GM18520 (cell line): ENCODE results near the gene PRUNE2.
A peak's percentile ranks its signal among the peaks of the same experiment; 100 is the strongest.

ENCODE experiments used
- ATAC-seq: cut with Tn5 transposase; IDR thresholded peaks from one replicate; pipeline ENCODE4 v1.9.1; 2021; ENCODE audit not compliant: unreplicated experiment

The PRUNE2 gene

GRCh38 chr9:76662476-76663281 lies 243.2 kb downstream of the PRUNE2 start:
- no peak for ATAC-seq

- ATAC-seq: peak; percentile 85
Measured at GRCh38 chr9:76658510-76659231, 247.2 kb downstream of the PRUNE2 start.

- no peak for ATAC-seq
Measured at GRCh38 chr9:76657265-76657664, 248.6 kb downstream of the PRUNE2 start.

DNA sequence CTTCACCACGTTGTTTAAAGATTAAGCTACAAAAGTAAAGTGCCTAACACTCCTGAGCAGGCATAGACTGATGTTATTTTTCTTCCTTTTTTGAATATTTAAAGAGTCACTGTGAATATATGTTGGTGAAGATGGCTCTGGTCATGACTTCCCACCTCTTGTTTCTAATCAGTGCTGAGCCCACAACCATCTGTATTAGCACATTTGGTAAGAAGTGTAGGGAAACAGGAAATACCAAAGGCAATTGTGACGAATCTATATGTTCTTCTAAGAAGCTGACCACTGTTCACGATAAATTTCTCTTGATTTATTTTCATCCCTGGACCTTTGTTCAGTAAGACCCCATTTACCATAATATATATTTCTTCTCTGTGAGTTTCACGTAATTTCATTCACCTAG lies 249.9 kb downstream of the PRUNE2 start:
- ATAC-seq: no peak

DNA sequence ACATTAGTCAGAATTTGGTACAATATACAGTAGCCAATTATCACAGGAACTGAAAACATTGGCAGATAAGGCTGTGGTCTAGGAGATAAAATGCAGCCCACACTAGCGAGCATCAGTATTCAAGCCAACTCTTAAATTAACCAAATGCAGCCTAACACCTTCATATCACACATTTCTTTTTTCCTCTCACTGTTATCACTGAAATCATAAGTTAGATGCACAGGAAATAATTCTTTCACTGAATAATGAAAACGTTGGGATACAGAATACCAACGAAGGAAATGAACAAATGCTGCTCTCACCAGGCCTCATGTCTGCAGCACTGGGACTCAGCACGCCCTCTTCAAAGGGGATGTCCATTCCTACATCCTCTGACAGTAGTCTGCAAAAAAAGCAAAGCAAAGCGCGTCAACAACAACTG lies 250.8 kb downstream of the PRUNE2 start:
- no peak for ATAC-seq

- no peak for ATAC-seq
Measured at GRCh38 chr9:76654575-76654974, 251.3 kb downstream of the PRUNE2 start.

DNA sequence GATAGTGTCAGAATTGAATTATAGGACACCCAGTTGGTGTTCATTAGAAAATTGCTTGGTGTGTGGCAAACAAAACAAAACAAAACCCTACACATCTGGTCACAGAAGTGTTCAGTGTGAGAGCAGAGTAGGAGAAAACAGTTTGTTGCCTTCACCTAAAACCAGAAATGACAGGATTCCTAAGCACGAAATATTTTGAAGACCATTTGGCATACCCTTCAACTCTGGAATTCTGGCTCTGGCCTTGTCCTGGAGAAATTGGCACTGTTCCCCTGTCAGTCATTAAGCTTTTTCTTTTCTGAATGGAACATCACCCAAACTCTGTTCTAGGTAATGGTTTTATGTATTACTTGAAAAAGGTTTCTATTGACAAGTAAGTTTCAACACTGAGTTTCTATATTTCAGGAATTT lies 251.9 kb downstream of the PRUNE2 start:
- no peak for ATAC-seq

DNA sequence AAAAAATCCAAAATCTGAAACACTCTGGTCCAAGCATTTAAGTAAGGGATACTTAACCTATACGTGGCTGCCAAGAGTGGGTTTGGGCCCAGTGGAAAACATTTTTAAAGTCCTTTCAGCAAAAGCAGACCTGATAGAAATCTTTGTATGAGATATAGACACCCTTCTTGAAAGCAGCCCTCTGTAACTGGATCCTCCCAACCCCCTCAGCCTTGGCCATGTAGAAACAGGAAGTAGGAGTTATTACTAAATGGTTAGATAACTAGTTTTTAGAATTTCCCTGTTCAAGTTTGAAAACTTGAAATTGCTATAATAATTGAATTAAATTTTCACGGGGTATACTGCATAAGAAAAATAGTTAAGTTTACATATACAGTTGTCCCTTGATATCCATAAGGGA lies 253.0 kb downstream of the PRUNE2 start:
- ATAC-seq: no peak

DNA sequence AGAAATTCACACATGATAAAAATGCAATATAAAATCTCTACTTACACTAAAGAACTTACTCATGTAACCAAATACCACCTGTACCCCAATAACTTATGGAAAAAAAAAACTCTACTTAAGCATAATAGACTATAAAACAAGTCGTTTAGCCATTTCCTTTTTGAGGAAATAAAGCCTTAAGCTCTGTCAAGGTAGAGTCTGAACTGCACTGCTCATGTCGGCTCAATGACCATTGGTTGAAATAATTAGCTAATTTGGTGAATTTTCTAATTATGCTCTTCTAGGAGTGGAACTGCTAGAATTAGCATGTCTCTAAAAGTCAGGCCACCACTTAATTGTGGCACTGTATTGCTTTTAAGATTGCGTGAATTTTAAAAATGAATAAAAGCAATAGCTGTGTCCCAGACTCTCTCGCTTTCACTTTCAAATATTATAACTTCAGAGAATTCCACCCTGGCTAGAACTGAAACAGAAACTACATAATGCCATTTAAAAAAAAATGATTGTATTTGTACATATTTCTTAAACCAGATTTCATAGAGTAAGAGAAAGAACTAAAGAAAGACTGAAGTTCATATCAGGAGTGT lies 254.7 kb downstream of the PRUNE2 start:
- ATAC-seq: no peak

GRCh38 chr9:76650692-76651091 lies 255.2 kb downstream of the PRUNE2 start:
- no peak for ATAC-seq

DNA sequence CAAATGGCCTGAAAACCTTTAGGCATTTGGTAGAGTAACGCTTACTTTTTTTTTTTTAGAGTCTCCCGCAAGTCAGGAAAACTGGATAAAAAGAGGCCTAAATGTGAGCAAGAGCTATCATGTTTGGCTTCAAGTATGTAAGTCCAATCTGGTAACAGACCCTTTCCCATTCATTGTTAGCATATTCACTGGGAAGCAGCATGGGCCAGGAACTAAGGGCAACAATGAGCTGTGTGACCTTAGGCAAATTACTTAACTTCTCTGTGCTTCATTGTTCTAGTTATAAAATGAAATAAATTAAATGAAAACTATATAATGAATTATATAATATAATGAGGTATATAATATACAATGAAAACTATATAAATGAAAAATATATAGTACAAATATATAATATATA lies 256.0 kb downstream of the PRUNE2 start:
- ATAC-seq: no peak

GRCh38 chr9:76646249-76646648 lies 259.7 kb downstream of the PRUNE2 start:
- ATAC-seq: no peak

GRCh38 chr9:76644647-76645250 lies 261.2 kb downstream of the PRUNE2 start:
- no peak for ATAC-seq

DNA sequence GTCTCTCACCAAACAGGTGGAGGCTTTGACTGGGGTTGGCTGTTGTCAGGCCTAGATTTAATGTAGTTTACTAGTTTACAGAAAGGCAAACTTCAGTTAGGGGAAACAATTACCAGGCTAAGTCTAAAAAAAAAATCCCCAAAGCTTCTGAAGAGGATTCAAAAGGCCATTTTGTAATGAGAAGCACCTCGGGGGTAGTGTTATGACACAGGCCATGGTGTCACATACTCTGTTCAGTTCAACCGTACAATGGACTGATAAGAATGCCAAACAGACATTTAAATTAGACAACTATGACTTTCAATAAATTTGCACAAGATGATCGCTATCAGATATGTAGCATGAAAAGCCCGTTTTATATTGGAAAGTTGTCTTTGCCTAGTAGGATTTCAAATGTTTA lies 261.7 kb downstream of the PRUNE2 start:
- no peak for ATAC-seq

DNA sequence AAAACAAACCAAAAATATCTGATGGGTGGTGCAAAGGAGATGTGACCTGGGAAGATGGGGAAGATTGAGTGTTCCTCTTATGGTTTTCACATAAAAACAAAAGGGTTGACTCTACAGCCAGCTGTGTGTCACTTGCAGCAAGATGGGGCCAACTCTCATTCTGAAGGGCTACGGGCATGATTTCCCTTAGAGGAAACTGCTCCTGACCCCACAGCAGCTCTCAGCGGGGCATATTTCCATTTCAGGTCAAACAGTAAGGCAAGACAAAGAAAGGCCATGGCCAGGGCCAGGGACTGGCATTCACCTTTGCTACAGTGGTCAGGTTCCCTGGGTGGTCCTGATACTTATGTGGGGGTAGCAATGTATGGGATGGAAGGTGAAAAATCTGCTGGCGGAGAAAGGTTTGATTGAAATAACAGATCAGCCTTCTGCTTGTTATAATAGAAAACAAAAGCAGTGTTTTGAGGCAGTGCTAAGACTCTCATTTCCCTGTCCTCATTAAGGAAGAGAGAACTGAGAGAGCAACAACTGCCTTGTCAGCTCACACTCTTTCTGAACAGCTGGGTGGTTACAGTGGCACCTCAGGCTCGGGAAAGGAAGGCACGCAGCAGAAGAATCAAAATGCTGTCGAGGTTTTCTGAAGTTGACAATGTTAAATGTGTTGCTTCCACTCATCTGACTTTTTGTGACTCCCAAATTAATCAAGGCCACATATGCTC lies 262.4 kb downstream of the PRUNE2 start:
- peak; percentile 92 for ATAC-seq

GRCh38 chr9:76642701-76643209 lies 263.2 kb downstream of the PRUNE2 start:
- ATAC-seq: no peak

GRCh38 chr9:76642074-76642473 lies 263.8 kb downstream of the PRUNE2 start:
- ATAC-seq: no peak

GRCh38 chr9:76638001-76638400 lies 267.9 kb downstream of the PRUNE2 start:
- no peak for ATAC-seq

DNA sequence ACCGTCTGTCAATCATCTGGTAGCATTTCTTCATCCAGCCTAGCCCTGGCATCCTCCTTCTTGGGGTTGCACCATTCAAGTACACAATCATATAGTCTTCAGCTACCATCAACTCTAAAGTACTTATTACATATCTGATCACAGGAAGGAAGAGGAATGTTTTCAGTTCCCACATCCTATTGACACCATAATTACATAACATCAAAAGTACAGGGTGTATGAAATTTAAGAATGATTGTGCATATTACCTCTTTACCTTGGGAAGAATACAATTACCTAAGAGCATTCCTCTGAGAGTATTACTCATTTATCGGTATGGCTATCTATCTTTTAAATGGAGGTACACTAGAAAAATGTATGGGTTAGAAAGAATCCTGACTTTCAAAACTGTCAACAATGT lies 268.5 kb downstream of the PRUNE2 start:
- ATAC-seq: no peak

DNA sequence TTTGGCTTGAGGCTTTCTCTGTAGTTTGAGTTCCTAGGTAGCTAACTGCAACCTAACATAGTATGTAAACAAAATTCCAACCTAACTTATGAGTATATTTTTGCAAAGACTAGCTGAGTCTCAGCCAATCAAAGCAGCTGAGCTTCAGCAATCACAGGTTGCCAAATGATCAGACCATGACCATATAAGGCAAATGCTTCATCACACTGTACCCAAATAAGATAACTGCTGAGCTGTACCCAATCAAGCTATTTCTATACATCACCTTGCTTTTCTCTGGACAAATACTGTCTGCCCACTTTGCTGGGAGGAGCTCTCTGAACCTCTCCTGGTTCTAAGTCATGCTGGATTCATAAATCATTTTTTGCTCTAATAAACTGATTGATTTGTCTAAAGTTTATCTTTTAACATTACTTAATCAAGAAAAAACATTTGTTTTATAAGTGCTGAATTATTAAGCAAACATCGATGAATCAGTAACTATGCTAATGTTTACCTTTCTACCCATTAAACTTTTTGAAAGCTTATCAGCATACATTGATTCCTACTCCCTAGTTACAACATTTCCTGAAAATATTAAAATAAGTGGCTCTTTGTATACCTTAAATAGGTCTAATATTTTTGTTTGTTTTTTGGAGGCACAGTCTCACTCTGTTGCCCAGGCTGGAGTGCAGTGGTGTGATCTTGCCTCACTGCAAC lies 271.4 kb downstream of the PRUNE2 start:
- ATAC-seq: no peak
